Activated CD4-positive, alpha-beta memory T cell treated with anti-CD3 and anti-CD28 coated beads, Interleukin-2, amount 10 ng/mL, durations not matched to agents 7 days and 5 days (primary cell): ENCODE measurements around the gene COL9A1. TPM values are rescaled to one million over a fixed set of nuclear protein-coding genes. Genes with fewer than 3 reads are reported as not detected.

Experiments
- CTCF ChIA-PET: fragments of 350-600 bp; sonication (Branson Sonifier 250); formaldehyde crosslinking; loops from one replicate; lab custom pipeline; 2021; ENCODE audit warnings: antibody characterized with exemption, inconsistent platforms; lab: Charles Lee
- POLR2A ChIA-PET: fragments of 350-600 bp; sonication (Branson Sonifier 250); formaldehyde crosslinking; loops from one replicate; lab custom pipeline; 2021; ENCODE audit warnings: antibody characterized with exemption; lab: Charles Lee
- DNase-seq: peaks from one replicate; pipeline ENCODE4 v3.0.0-alpha.2; 2020
- H3K27ac Mint-ChIP-seq: one replicate; pipeline ENCODE4 v1.8.0; 2021; ENCODE audit warnings: mild to moderate bottlenecking, mixed read lengths
- H3K27me3 Mint-ChIP-seq: one replicate; pipeline ENCODE4 v1.8.0; 2021; ENCODE audit warnings: mixed read lengths
- H3K36me3 Mint-ChIP-seq: one replicate; pipeline ENCODE4 v1.8.0; 2021; ENCODE audit warnings: low read depth, mixed read lengths
- H3K4me1 Mint-ChIP-seq: one replicate; pipeline ENCODE4 v1.8.0; 2021; ENCODE audit warnings: mixed read lengths
- H3K4me3 Mint-ChIP-seq: one replicate; pipeline ENCODE4 v1.8.0; 2021; ENCODE audit warnings: mild to moderate bottlenecking, mixed read lengths
- H3K9me3 Mint-ChIP-seq: one replicate; pipeline ENCODE4 v1.8.0; 2021; ENCODE audit warnings: mixed read lengths
- total RNA-seq, 2 experiments: library from RNA; stranded (reverse); gene quantifications; one replicate each; pipeline ENCODE4 v1.2.3, GENCODE V29; 2021

The COL9A1 gene
- total RNA-seq, 2 experiments from 2014 or later: not detected

DNA sequence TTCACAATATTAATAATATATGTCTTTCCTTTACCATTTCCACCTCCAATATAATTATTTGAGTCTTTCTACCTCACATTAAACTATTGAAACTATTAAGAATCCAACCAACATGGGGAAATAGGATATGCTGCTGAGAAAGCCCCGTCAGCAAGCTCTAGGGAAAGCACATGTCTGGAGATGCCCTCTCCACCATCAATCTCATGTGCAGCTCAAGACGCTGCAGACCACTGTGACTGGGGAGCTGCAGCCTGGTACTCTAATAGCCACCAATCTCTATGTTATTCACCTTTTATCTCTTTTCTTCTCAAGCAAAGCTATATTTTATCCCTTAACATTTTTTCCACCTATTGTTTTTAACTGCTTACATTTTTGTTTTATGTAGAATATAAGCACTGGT is 50.3 kb downstream of the COL9A1 start:
- H3K4me1 Mint-ChIP-seq: no peaks in the 10 kb centered on the region
- H3K4me3 Mint-ChIP-seq: no peak overlapping the region
- POLR2A ChIA-PET: no interaction called here
- no peak overlapping the region for H3K27ac Mint-ChIP-seq
- DNase-seq: no peak
- CTCF ChIA-PET: no interaction called here
- H3K9me3 Mint-ChIP-seq: no peaks in the 10 kb centered on the region
- no peaks in the 10 kb centered on the region for H3K36me3 Mint-ChIP-seq
- peaks cover 6% of the 10 kb centered on the region for H3K27me3 Mint-ChIP-seq

DNA sequence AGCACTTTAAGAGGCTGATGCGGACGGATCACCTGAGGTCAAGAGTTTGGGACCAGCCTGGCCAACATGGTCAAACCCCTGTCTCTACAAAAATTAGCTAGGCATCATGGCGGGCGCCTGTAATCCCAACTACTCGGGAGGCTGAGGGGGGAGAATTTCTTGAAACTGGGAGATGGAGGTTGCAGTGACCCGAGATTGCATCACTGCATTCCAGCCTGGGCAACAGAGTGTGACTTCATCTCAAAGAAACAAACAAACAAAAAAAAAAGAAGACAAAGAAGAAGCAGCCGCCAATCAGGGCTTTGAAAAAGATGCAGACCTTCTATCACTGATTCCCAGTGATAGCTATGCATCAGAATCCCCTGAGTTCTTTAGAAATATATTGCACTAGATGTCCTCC is 56.8 kb downstream of the COL9A1 start:
- no peaks in the 10 kb centered on the region for H3K36me3 Mint-ChIP-seq
- CTCF ChIA-PET: no interaction called here
- no peak overlapping the region for H3K4me3 Mint-ChIP-seq
- H3K27ac Mint-ChIP-seq: no peak overlapping the region
- H3K9me3 Mint-ChIP-seq: no peaks in the 10 kb centered on the region
- no peak for DNase-seq
- peaks cover 4% of the 10 kb centered on the region for H3K27me3 Mint-ChIP-seq
- no peaks in the 10 kb centered on the region for H3K4me1 Mint-ChIP-seq
- POLR2A ChIA-PET: no interaction called here

DNA sequence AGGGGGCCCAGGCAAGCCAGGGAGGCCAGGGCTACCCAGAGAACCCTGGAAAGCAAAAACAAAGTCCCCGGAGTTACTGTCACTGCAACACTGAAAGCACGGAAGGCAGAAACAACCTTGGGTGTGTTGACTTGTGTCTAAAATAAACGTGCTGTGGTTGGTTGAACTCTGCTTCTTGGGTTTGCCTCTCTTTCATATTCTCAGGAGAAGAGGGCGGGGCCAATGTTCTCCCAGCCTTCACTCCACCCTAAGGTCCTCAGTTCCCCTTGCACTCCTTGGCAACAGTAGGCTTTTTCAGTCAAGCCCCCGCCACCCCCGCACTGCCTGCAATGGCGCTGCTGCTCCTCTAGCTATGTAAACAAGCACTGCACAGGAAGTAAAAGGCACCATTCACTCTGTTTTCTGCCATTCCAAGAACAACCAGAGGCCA is 60.9 kb downstream of the COL9A1 start:
- CTCF ChIA-PET: interaction anchor here (1.3 kb wide), 1 partner anchor 20 kb away, joined by 4 read pairs; no protein-coding TSS in a partner anchor
- no peaks in the 10 kb centered on the region for H3K9me3 Mint-ChIP-seq
- H3K27me3 Mint-ChIP-seq: peaks cover 8% of the 10 kb centered on the region
- POLR2A ChIA-PET: no interaction called here
- no peaks in the 10 kb centered on the region for H3K4me1 Mint-ChIP-seq
- H3K36me3 Mint-ChIP-seq: no peaks in the 10 kb centered on the region
- no peak overlapping the region for H3K27ac Mint-ChIP-seq
- no peak overlapping the region for H3K4me3 Mint-ChIP-seq
- DNase-seq: no peak

DNA sequence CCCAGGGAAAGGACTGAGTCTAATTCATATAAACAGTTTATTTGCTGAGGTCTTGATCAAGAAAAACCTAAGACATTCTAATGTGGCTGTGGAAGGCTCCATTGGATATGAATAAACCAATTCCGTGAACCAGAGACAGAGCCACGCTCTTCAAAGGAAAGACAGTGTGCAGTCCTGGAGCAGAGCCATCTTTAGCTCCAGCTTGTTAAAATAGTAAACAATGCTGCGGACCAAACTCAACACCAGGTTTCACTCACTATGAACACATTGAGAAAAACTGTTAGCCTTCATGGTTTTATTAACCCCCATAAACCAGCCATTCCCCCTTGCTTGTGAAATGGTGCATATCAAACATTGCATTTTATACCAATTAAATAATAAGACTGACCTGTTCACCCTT is 61.9 kb downstream of the COL9A1 start:
- Mint-ChIP-seq H3K9me3 (no peaks in the 10 kb centered on the region), H3K27ac (no peak overlapping the region), H3K4me1 (no peaks in the 10 kb centered on the region), H3K36me3 (no peaks in the 10 kb centered on the region), H3K27me3 (peaks cover 8% of the 10 kb centered on the region), H3K4me3 (no peak overlapping the region)
- DNase-seq: no peak
- CTCF ChIA-PET: interaction anchor here (1.0 to 1.3 kb wide), 2 partner anchors 11 to 19 kb away, joined by 3 to 4 read pairs; no protein-coding TSS in a partner anchor
- POLR2A ChIA-PET: interaction anchor here (0.7 kb wide), 1 partner anchor 1086 kb away, joined by 3 read pairs; no protein-coding TSS in a partner anchor

DNA sequence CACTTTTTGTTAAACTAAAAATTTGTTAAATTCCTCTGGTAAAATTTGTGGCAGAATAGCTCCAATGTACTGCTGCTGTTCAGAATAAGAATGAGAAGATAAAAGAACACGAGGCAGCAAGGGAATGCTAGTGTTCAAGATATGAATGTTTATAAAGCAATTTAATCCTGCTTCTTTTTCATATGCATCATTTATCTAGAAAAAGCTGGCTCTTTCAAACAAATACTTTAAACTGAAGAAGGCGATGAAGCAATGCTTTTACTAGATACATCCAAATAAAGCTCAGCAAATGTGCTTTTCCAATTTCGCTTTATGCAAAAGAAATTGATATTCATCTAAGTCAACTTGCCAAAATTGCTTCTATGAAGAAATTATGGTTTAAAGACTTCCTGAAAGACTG is 66.5 kb downstream of the COL9A1 start:
- no peaks in the 10 kb centered on the region for H3K4me1 Mint-ChIP-seq
- CTCF ChIA-PET: interaction anchor here (0.6 kb wide), 1 partner anchor 888 kb away, joined by 3 read pairs; no protein-coding TSS in a partner anchor
- no peak for DNase-seq
- H3K4me3 Mint-ChIP-seq: no peak overlapping the region
- POLR2A ChIA-PET: no interaction called here
- no peaks in the 10 kb centered on the region for H3K9me3 Mint-ChIP-seq
- no peak overlapping the region for H3K27ac Mint-ChIP-seq
- no peaks in the 10 kb centered on the region for H3K36me3 Mint-ChIP-seq
- peaks cover 10% of the 10 kb centered on the region for H3K27me3 Mint-ChIP-seq

DNA sequence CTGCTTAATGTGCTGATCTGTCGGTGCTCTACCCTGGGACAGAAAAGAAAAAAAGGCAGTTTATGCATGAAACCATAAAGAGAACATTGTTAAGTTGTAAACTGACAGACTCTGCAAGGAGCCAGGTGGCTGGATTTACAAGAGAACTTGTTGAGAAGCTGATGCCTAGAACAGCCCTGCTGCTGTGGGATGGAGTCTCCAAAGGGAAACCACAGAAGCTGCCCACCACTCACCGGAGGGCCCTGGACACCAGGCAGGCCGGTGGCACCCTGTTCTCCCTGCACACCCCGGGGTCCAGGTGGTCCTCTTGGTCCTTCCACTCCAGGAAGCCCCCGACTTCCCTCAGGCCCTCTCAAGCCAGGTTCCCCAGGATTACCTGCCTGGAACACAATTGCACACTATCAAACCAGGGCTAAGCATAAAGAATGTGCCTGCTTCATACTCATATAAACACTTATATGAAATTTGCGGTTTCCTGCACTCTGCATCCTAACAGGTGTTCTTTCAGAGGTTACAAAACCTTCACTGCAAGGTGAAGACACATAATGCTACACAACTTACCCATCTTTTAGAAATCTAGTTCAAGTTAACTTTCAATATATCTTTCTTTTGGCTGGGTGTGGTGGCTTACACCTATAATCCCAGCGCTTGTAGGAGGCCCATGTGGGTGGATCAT is 68.2 kb downstream of the COL9A1 start:
- peaks cover 10% of the 10 kb centered on the region for H3K27me3 Mint-ChIP-seq
- no peak for DNase-seq
- H3K9me3 Mint-ChIP-seq: no peaks in the 10 kb centered on the region
- no peak overlapping the region for H3K27ac Mint-ChIP-seq
- H3K4me3 Mint-ChIP-seq: no peak overlapping the region
- H3K36me3 Mint-ChIP-seq: no peaks in the 10 kb centered on the region
- CTCF ChIA-PET: no interaction called here
- no peaks in the 10 kb centered on the region for H3K4me1 Mint-ChIP-seq
- POLR2A ChIA-PET: no interaction called here

DNA sequence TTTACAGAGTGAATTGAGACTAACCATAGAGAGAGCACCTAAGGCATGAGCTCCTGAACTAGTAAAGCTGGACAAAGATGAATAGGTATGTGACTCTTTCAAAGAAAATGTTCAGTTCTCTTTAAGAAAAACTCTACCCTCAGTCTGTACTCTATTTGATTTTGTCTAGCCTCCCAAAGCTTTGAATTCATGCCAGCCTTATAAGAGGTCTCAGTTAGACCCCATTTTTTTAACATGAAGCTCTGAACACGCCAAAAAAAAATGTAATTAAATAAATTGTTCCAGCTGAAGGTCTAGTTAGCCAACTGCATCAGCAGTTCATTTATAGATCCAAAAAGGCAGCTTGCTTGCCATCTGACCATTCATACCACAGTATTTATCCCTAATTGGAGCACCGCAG is 71.6 kb downstream of the COL9A1 start:
- Mint-ChIP-seq H3K27me3 (peaks cover 3% of the 10 kb centered on the region), H3K9me3 (no peaks in the 10 kb centered on the region), H3K36me3 (no peaks in the 10 kb centered on the region), H3K27ac (no peak overlapping the region), H3K4me3 (no peak overlapping the region), H3K4me1 (no peaks in the 10 kb centered on the region)
- ChIA-PET POLR2A (interaction anchor here (0.6 kb wide), 1 partner anchor 929 kb away, joined by 3 read pairs; no protein-coding TSS in a partner anchor), CTCF (interaction anchor here (4.4 kb wide), 1 partner anchor 10 kb away, joined by 30 read pairs; no protein-coding TSS in a partner anchor)
- no peak for DNase-seq

DNA sequence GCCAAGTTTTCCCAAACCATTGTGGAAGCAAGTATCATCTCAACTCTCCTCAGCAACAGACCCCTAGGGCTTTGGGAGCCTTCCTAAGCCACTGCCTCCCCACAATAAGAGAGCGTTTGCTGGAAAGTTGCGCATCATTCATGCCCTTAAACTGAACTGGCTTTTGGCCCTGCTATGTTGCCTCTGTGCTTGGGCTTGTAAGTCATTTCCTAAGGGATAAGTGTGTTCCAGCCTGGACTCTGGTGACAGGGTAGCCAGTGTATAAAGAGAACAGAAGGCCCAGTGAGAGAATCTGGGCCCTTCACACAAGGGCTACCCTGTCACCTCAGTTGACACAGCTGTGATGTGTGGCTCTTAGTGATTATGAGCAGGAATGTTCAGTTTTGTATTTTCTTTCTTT is 77.8 kb downstream of the COL9A1 start:
- H3K36me3 Mint-ChIP-seq: no peaks in the 10 kb centered on the region
- H3K27me3 Mint-ChIP-seq: no peaks in the 10 kb centered on the region
- H3K4me1 Mint-ChIP-seq: no peaks in the 10 kb centered on the region
- no peak overlapping the region for H3K4me3 Mint-ChIP-seq
- DNase-seq: no peak
- ChIA-PET POLR2A (no interaction called here), CTCF (no interaction called here)
- no peak overlapping the region for H3K27ac Mint-ChIP-seq
- H3K9me3 Mint-ChIP-seq: no peaks in the 10 kb centered on the region

DNA sequence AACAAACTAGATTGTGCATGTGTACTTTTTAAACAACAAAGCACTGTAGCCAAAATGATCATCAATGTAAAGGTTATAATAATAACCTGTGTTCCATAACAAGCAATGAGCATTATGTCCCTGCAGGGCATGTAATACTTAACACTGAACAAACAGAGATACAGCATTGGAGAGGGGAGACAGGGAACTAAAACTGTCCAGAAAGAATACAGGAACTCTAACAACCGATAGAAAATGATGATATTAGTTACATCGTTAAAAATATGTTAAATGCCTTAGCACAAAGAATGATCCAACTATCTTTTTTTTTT is 80.5 kb downstream of the COL9A1 start:
- Mint-ChIP-seq H3K4me1 (no peaks in the 10 kb centered on the region), H3K4me3 (no peak overlapping the region), H3K36me3 (no peaks in the 10 kb centered on the region), H3K9me3 (no peaks in the 10 kb centered on the region), H3K27ac (no peak overlapping the region), H3K27me3 (no peaks in the 10 kb centered on the region)
- ChIA-PET CTCF (interaction anchor here (1.8 to 3.8 kb wide), 3 partner anchors 87 to 733 kb away, joined by 8 to 47 read pairs (median 11); no protein-coding TSS in a partner anchor), POLR2A (no interaction called here)
- no peak for DNase-seq

DNA sequence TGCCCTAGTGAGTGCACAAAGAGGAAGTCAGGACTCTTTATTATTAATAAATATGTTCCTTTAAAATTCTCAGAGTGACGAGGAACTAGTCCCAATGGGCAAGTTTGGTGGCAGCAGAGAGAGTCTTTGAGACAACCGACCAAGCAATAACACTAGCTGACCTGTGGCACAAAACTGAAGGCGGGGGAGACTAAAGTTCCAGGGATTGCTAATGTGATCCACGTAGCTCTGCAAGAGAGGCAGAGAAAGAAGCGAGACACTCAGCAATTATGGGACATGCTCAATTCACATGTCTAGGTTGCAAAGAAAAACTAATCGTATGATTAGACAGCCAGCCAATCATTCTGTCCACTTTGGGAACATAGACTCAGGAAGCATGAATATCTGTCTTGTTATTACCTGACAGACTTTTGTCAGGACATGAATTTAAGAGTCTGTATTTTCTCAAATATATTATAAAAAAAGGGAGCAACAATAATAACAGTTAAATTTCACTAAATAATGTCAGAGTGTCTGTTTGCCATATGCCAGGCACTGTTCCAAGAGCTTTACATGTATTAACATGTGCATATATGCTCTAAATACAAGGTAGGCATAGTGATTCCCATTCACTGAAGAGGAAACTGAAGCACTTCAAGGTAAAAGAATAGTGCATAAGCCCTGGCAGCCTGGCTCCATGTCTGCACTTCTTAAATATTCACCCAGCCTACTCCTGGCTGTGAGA is 81.0 kb downstream of the COL9A1 start:
- H3K4me1 Mint-ChIP-seq: no peaks in the 10 kb centered on the region
- ChIA-PET CTCF (interaction anchor here (0.9 to 3.8 kb wide), 10 partner anchors 9 to 790 kb away, joined by 3 to 47 read pairs (median 6); no protein-coding TSS in a partner anchor), POLR2A (no interaction called here)
- H3K27ac Mint-ChIP-seq: no peak overlapping the region
- no peaks in the 10 kb centered on the region for H3K9me3 Mint-ChIP-seq
- no peak overlapping the region for H3K4me3 Mint-ChIP-seq
- no peaks in the 10 kb centered on the region for H3K27me3 Mint-ChIP-seq
- no peak for DNase-seq
- H3K36me3 Mint-ChIP-seq: no peaks in the 10 kb centered on the region

DNA sequence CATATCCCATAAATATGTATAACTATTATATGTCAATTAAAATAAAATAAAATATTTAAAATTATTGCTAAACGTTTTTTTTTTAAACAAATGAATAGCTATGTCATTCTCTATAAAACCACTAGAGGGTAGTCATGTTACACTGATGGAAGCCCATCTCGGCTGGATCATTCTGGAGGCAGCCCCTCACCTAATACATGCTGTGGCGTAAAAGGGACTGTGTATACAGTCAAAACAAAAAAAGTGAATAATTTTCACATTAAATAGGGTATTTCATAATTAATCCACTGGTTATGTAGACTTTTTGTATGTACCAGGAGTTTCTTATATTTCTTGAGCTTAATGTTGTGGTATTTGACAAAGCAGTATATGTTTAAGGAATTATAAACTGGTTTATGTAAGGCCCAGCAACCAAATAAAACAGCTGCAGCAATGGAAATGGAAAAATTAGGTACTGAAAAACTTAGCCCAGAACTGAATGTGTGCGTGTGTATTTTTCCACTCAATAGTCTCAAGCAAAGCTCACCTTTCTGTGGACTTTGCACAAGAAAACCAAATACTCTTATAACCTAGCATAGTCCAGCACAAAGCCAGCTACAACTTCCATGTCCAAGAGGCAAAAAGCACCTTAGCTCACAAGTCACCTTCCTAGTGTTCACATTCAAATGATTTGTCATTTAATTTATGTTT is 81.7 kb downstream of the COL9A1 start:
- Mint-ChIP-seq H3K36me3 (no peaks in the 10 kb centered on the region), H3K9me3 (no peaks in the 10 kb centered on the region), H3K27ac (no peak overlapping the region), H3K4me1 (no peaks in the 10 kb centered on the region), H3K4me3 (no peak overlapping the region), H3K27me3 (peaks cover 5% of the 10 kb centered on the region)
- ChIA-PET POLR2A (interaction anchor here (0.6 kb wide), 1 partner anchor 151 kb away, joined by 3 read pairs; no protein-coding TSS in a partner anchor), CTCF (interaction anchor here (0.6 to 3.8 kb wide), 14 partner anchors 9 to 792 kb away, joined by 3 to 47 read pairs (median 4); no protein-coding TSS in a partner anchor)
- no peak for DNase-seq

DNA sequence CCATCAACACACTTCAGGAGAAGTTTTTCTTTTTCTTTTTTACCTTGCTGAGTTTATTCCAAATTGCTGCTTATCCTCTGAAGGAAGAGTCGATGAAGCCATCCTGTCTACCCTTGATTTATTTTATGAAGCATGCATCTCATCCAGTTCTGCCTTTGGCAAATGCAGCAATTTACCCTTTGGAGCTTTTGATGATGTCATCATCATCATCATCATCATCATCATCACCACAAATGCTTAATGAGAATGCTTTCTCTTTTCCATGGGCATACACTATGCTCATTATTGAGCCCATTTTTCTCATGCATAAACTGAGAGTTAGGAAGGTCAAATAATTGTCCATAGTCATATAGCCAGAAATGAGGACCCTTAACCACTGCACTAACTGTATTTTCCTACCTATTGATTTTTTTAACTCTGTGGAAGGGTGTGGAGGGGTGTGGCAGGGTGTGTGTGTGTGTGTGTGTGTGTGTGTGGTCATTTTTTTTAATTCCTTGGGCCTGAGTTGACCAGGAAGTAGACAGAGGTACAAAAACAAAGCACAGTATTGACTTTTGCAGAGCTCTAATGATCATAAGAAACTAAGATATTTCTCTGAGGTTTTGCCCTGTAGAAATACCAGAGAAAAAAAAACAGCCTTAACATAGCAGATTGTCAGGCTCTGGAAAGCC is 82.8 kb downstream of the COL9A1 start:
- Mint-ChIP-seq H3K4me1 (no peaks in the 10 kb centered on the region), H3K36me3 (no peaks in the 10 kb centered on the region), H3K9me3 (no peaks in the 10 kb centered on the region), H3K27me3 (peaks cover 6% of the 10 kb centered on the region), H3K27ac (no peak overlapping the region), H3K4me3 (no peak overlapping the region)
- ChIA-PET CTCF (interaction anchor here (0.5 to 3.8 kb wide), 5 partner anchors 8 to 664 kb away, joined by 3 to 47 read pairs (median 21); no protein-coding TSS in a partner anchor), POLR2A (interaction anchor here (0.6 kb wide), 1 partner anchor 152 kb away, joined by 3 read pairs; no protein-coding TSS in a partner anchor)
- no peak for DNase-seq
